BLaER1 treated with 17β-estradiol and CSF1 and Interleukin-3, amounts not matched to agents 10 nM and 100 nM (cell line): ENCODE results near the gene UBE2D3.
"Not testable (repeated sequence)": the region's sequence is repeated elsewhere in the genome, so short reads cannot be mapped to it uniquely, and the experiment has no call there.

ENCODE experiments used
- H3K27ac ChIP-seq, 11 experiments: shearing (Covaris generic); formaldehyde crosslinking; 2 replicates each; pipeline ENCODE4 v1.8.1; 2022
- H3K27me3 ChIP-seq, 11 experiments: shearing (Covaris generic); formaldehyde crosslinking; 2 replicates each; pipeline ENCODE4 v1.8.1; 2022
- H3K36me3 ChIP-seq, 11 experiments: shearing (Covaris generic); formaldehyde crosslinking; 2 replicates each; pipeline ENCODE4 v1.8.1; 2022
- H3K4me1 ChIP-seq, 10 experiments: shearing (Covaris generic); formaldehyde crosslinking; 2 replicates each; pipeline ENCODE4 v1.8.1; 2022
- H3K4me2 ChIP-seq, 11 experiments: shearing (Covaris generic); formaldehyde crosslinking; 2 replicates each; pipeline ENCODE4 v1.8.1; 2022
- H3K4me3 ChIP-seq, 10 experiments: shearing (Covaris generic); formaldehyde crosslinking; 2 replicates each; pipeline ENCODE4 v1.8.1; 2022
- H3K9ac ChIP-seq, 11 experiments: shearing (Covaris generic); formaldehyde crosslinking; 2 replicates each; pipeline ENCODE4 v1.8.1; 2022
- H3K9me3 ChIP-seq, 11 experiments: shearing (Covaris generic); formaldehyde crosslinking; replicated peaks in 1 of 11; 2 replicates each; pipeline ENCODE4 v1.8.1; 2022
- H4K20me1 ChIP-seq, 11 experiments: shearing (Covaris generic); formaldehyde crosslinking; 2 replicates each; pipeline ENCODE4 v1.8.1; 2022
- Cebpa-rat ChIP-seq, 11 experiments: shearing (Covaris generic); IDR thresholded peaks; 2 replicates each; pipeline ENCODE4 v1.8.1; 2022

Gene UBE2D3

GRCh38 chr4:102826105-102826889 lies 1.1 kb downstream of the UBE2D3 start:
- no peak for TF ChIP-seq Cebpa-rat (IDR thresholded peaks at IDR 0.05)
- Histone ChIP-seq H3K9me3 (no peaks in the 10 kb centered on the region; a peak in 1 of 22 replicates), H3K36me3 (peaks cover 14 to 52% (median 48%) of the 10 kb centered on the region in 11 experiments; a peak in 20 of 22 replicates), H3K4me1 (peaks cover 28 to 48% (median 40%) of the 10 kb centered on the region in 10 experiments), H4K20me1 (peaks cover 38 to 54% (median 53%) of the 10 kb centered on the region in 11 experiments), H3K4me2 (peak overlapping the region; percentile 58 to 98 (median 87)), H3K27ac (peak overlapping the region; percentile 98 to 100 (median 100)), H3K9ac (peak overlapping the region; percentile 97 to 100 (median 100)), H3K4me3 (peak overlapping the region; percentile 74 to 100 (median 95)), H3K27me3 (no peaks in the 10 kb centered on the region)

- Histone ChIP-seq H3K4me2 (peak overlapping the region; percentile 76 to 98 (median 90)), H3K9me3 (no peaks in the 10 kb centered on the region; a peak in 1 of 22 replicates), H3K9ac (peak overlapping the region; percentile 97 to 100 (median 100)), H3K36me3 (peaks cover 16 to 60% (median 54%) of the 10 kb centered on the region in 11 experiments; a peak in 21 of 22 replicates), H4K20me1 (peaks cover 47 to 63% (median 62%) of the 10 kb centered on the region in 11 experiments), H3K27me3 (no peaks in the 10 kb centered on the region), H3K27ac (peak overlapping the region; percentile 98 to 100 (median 100)), H3K4me1 (peaks cover 28 to 54% (median 41%) of the 10 kb centered on the region in 10 experiments), H3K4me3 (peak overlapping the region; percentile 74 to 100 (median 95))
- TF ChIP-seq Cebpa-rat (IDR thresholded peaks at IDR 0.05): peak in 9 of 11 experiments; percentile 14 to 97 (median 75); a peak in 12 of 22 replicates
Observed at GRCh38 chr4:102825261-102826091, 1.9 kb downstream of the UBE2D3 start.

- peak overlapping the region; percentile 98 to 100 (median 100) for H3K27ac ChIP-seq
- H3K4me1 ChIP-seq: peaks cover 24 to 57% (median 42%) of the 10 kb centered on the region in 10 experiments
- no peaks in the 10 kb centered on the region; a peak in 1 of 22 replicates for H3K9me3 ChIP-seq
- H4K20me1 ChIP-seq: peaks cover 57 to 73% (median 72%) of the 10 kb centered on the region in 11 experiments
- H3K9ac ChIP-seq: peak overlapping the region; percentile 97 to 100 (median 100)
- no peak for TF ChIP-seq Cebpa-rat (IDR thresholded peaks at IDR 0.05)
- peaks cover 26 to 71% (median 64%) of the 10 kb centered on the region in 11 experiments; a peak in 21 of 22 replicates for H3K36me3 ChIP-seq
- H3K4me3 ChIP-seq: peak overlapping the region; percentile 74 to 100 (median 95)
- H3K4me2 ChIP-seq: peak overlapping the region; percentile 76 to 98 (median 90)
- no peaks in the 10 kb centered on the region for H3K27me3 ChIP-seq
Observed at GRCh38 chr4:102824398-102824797, 3.0 kb downstream of the UBE2D3 start.

GRCh38 chr4:102823897-102824296 lies 3.5 kb downstream of the UBE2D3 start:
- H3K27ac ChIP-seq: peak overlapping the region in 6 of 11 experiments; percentile 98 to 100 (median 100); a peak in 8 of 22 replicates
- H3K9ac ChIP-seq: peak overlapping the region in 9 of 11 experiments; percentile 97 to 100 (median 100); a peak in 15 of 22 replicates
- H3K4me1 ChIP-seq: peaks cover 19 to 57% (median 41%) of the 10 kb centered on the region in 10 experiments
- H3K27me3 ChIP-seq: no peaks in the 10 kb centered on the region
- peak overlapping the region; percentile 76 to 98 (median 90) for H3K4me2 ChIP-seq
- peak overlapping the region; percentile 74 to 100 (median 95) for H3K4me3 ChIP-seq
- H3K9me3 ChIP-seq: no peaks in the 10 kb centered on the region; a peak in 1 of 22 replicates
- TF ChIP-seq Cebpa-rat (IDR thresholded peaks at IDR 0.05): no peak
- peaks cover 30 to 76% (median 69%) of the 10 kb centered on the region in 11 experiments; a peak in 21 of 22 replicates for H3K36me3 ChIP-seq
- peaks cover 62 to 78% (median 77%) of the 10 kb centered on the region in 11 experiments for H4K20me1 ChIP-seq

- Histone ChIP-seq H3K4me1 (peaks cover 14 to 57% (median 40%) of the 10 kb centered on the region in 10 experiments), H4K20me1 (peaks cover 67 to 83% (median 82%) of the 10 kb centered on the region in 11 experiments), H3K9me3 (no peaks in the 10 kb centered on the region; a peak in 1 of 22 replicates), H3K4me3 (peak overlapping the region; percentile 74 to 100 (median 95); a peak in 19 of 20 replicates), H3K9ac (peak overlapping the region in 7 of 11 experiments; percentile 97 to 100 (median 100); a peak in 7 of 22 replicates), H3K27ac (peak overlapping the region in 2 of 11 experiments; percentile 100; a peak in 2 of 22 replicates), H3K4me2 (peak overlapping the region; percentile 76 to 98 (median 90)), H3K27me3 (no peaks in the 10 kb centered on the region), H3K36me3 (peaks cover 34 to 80% (median 74%) of the 10 kb centered on the region in 11 experiments; a peak in 21 of 22 replicates)
- TF ChIP-seq Cebpa-rat (IDR thresholded peaks at IDR 0.05): no peak
Observed at GRCh38 chr4:102823464-102823863, 3.9 kb downstream of the UBE2D3 start.

GRCh38 chr4:102819588-102820365 lies 7.6 kb downstream of the UBE2D3 start:
- Histone ChIP-seq H3K4me1 (peaks cover 12 to 94% (median 49%) of the 10 kb centered on the region in 10 experiments), H3K27ac (no peak overlapping the region), H3K27me3 (no peaks in the 10 kb centered on the region), H3K9me3 (no peaks in the 10 kb centered on the region; a peak in 1 of 22 replicates), H3K36me3 (peaks cover 69 to 100% (median 98%) of the 10 kb centered on the region in 11 experiments; a peak in 21 of 22 replicates), H4K20me1 (peaks cover 100% of the 10 kb centered on the region in 11 experiments), H3K4me3 (no peak overlapping the region), H3K9ac (no peak overlapping the region), H3K4me2 (peak overlapping the region in 6 of 11 experiments; percentile 18 to 96 (median 63); a peak in 11 of 22 replicates)
- TF ChIP-seq Cebpa-rat (IDR thresholded peaks at IDR 0.05): no peak

- H4K20me1 ChIP-seq: peaks cover 100% of the 10 kb centered on the region in 11 experiments
- peak overlapping the region; percentile 1 to 96 (median 19); a peak in 13 of 22 replicates for H3K4me2 ChIP-seq
- H3K9ac ChIP-seq, H3K27ac ChIP-seq, H3K27me3 ChIP-seq, H3K4me3 ChIP-seq, H3K9me3 ChIP-seq: not testable (repeated sequence)
- peaks cover 75 to 100% (median 98%) of the 10 kb centered on the region in 11 experiments; a peak in 21 of 22 replicates for H3K36me3 ChIP-seq
- peaks cover 12 to 99% (median 45%) of the 10 kb centered on the region in 10 experiments for H3K4me1 ChIP-seq
Observed at GRCh38 chr4:102819100-102819499, 8.3 kb downstream of the UBE2D3 start.
